Measurements from ENCODE around the gene HECTD1. TPM values are rescaled to one million over a fixed set of nuclear protein-coding genes. Genes with fewer than 3 reads are reported as not detected.

Gene HECTD1
- total and polyA plus RNA-seq, 10 of the 15 experiments (the other 5 are each of a cell fraction or from before 2014, with no cell fraction given) = 27.3 to 116 (median 57.7) TPM

- no TSS peak for BruUV-seq (replicated peaks)
- H3K36me3 ChIP-seq (ENCODE audit: control insufficient read depth in 2 of 2, insufficient read depth in 2 of 2, low read length in 1 of 2) = no peaks in the 10 kb centered on the region
- TF ChIP-seq CHD4 (IDR thresholded peaks at IDR 0.05) = no peak
- TF ChIP-seq ELK1 (IDR thresholded peaks at IDR 0.05; ENCODE audit: low read depth, low read length) = no peak
- SMC1A ChIA-PET (ENCODE audit: uncharacterized antibody, unreplicated experiment) = no interaction called here
- H3K9ac ChIP-seq (ENCODE audit: control insufficient read depth, insufficient read depth, low read length) = no peak overlapping the region
- H4K20me1 ChIP-seq (ENCODE audit: control insufficient read depth, insufficient read depth) = no peaks in the 10 kb centered on the region
- H3K9me3 ChIP-seq (replicated peaks; ENCODE audit: control insufficient read depth, insufficient read depth, low read length) = no peaks in the 10 kb centered on the region
- WGBS (ENCODE audit: insufficient coverage, insufficient replicate concordance, low lambda C conversion rate, missing lambda C conversion rate) = 61% methylated on average over 4 of the region's 4 CpGs
- no peak overlapping the region for H3K4me2 ChIP-seq (ENCODE audit: control insufficient read depth, insufficient read depth)
- H3K4me1 ChIP-seq (ENCODE audit: control insufficient read depth, insufficient read depth, low read length) = no peaks in the 10 kb centered on the region
- no peaks in the 10 kb centered on the region for H3K27me3 ChIP-seq (replicated peaks in 1 of 2; ENCODE audit: control insufficient read depth in 2 of 2, insufficient read depth in 2 of 2, low read length in 1 of 2)
- POLR2A ChIA-PET = interaction anchor here (0.6 kb wide), 1 partner anchor 358 kb away, joined by 3 read pairs; no protein-coding TSS in a partner anchor
- CTCF ChIA-PET = interaction anchor here (0.6 kb wide), 1 partner anchor 31 kb away, joined by 3 read pairs; no protein-coding TSS in a partner anchor
- no peaks in the 10 kb centered on the region for H3K79me2 ChIP-seq (ENCODE audit: control insufficient read depth, insufficient read depth, low read length)
- in situ Hi-C loops (cut with MboI) (no loop called here), intact Hi-C loops (cut with micrococcal nuclease; ENCODE audit: unreplicated experiment) (no loop called here)
- H2AFZ ChIP-seq (ENCODE audit: control insufficient read depth, low read depth, low read length) = no peak overlapping the region
- ATAC-seq = no peak
- no peak for FAIRE-seq
- no peak overlapping the region for H3K4me3 ChIP-seq
- no peak overlapping the region for H3K27ac ChIP-seq (ENCODE audit: control insufficient read depth, insufficient read depth)
- RAD21 ChIA-PET (ENCODE audit: unreplicated experiment) = no interaction called here
- no peak for DNase-seq (ENCODE audit: low read depth, low spot score)
These were observed 156.1 kb downstream of the HECTD1 start for GRCh38 chr14:31051511-31051910.

- no peak for DNase-seq (ENCODE audit: low read depth, low spot score)
- no peak for ATAC-seq
- in situ Hi-C loops (cut with MboI) (no loop called here), intact Hi-C loops (cut with micrococcal nuclease; ENCODE audit: unreplicated experiment) (no loop called here)
- Histone ChIP-seq H3K4me1 (ENCODE audit: control insufficient read depth, insufficient read depth, low read length) (no peaks in the 10 kb centered on the region), H3K4me3 (no peak overlapping the region), H3K9ac (ENCODE audit: control insufficient read depth, insufficient read depth, low read length) (no peak overlapping the region), H2AFZ (ENCODE audit: control insufficient read depth, low read depth, low read length) (no peak overlapping the region), H3K4me2 (ENCODE audit: control insufficient read depth, insufficient read depth) (no peak overlapping the region), H4K20me1 (ENCODE audit: control insufficient read depth, insufficient read depth) (no peaks in the 10 kb centered on the region), H3K27ac (ENCODE audit: control insufficient read depth, insufficient read depth) (no peak overlapping the region), H3K27me3 (replicated peaks in 1 of 2; ENCODE audit: control insufficient read depth in 2 of 2, insufficient read depth in 2 of 2, low read length in 1 of 2) (no peaks in the 10 kb centered on the region), H3K36me3 (ENCODE audit: control insufficient read depth in 2 of 2, insufficient read depth in 2 of 2, low read length in 1 of 2) (no peaks in the 10 kb centered on the region), H3K79me2 (ENCODE audit: control insufficient read depth, insufficient read depth, low read length) (no peaks in the 10 kb centered on the region), H3K9me3 (replicated peaks; ENCODE audit: control insufficient read depth, insufficient read depth, low read length) (no peaks in the 10 kb centered on the region)
- BruUV-seq (replicated peaks) = no TSS peak
- WGBS (ENCODE audit: insufficient coverage, insufficient replicate concordance, low lambda C conversion rate, missing lambda C conversion rate) = 87% methylated on average over 7 of the region's 7 CpGs
- FAIRE-seq = no peak
- TF ChIP-seq SIN3A (IDR thresholded peaks at IDR 0.05; ENCODE audit: low read depth, low read length) = no peak
- no peak for TF ChIP-seq CREB1 (IDR thresholded peaks at IDR 0.05; ENCODE audit: low read depth)
- no peak for TF ChIP-seq SMARCA5 (IDR thresholded peaks at IDR 0.05)
- ChIA-PET POLR2A (interaction anchor here (0.6 kb wide), 1 partner anchor 358 kb away, joined by 3 read pairs; no protein-coding TSS in a partner anchor), SMC1A (ENCODE audit: uncharacterized antibody, unreplicated experiment) (no interaction called here), RAD21 (ENCODE audit: unreplicated experiment) (no interaction called here), CTCF (no interaction called here)
These were observed 156.6 kb downstream of the HECTD1 start for GRCh38 chr14:31051023-31051422.

Small RNAs within 50 kb of the gene (small RNA-seq; reads per million reads assigned to genes)
- gene RF00019 (not detected), gene RNU6-541P (not detected)

Other genes starting within 250 kb of the HECTD1 start
- 4.3 and 5.1 TPM in 2 replicates for gene AP4S1, start 182.1 kb downstream of the HECTD1 start, total RNA-seq (2014; rRNA removed)
- gene AP4S1, start 182.1 kb downstream of the HECTD1 start, total RNA-seq (2014; rRNA removed; fragmentation: Illumina TruSeq; extraction: Trizol) = 6.3 and 6.5 TPM in 2 replicates
- gene AP4S1, start 182.1 kb downstream of the HECTD1 start, total RNA-seq (2021) = 3.8 and 5.5 TPM in 2 replicates
- gene AP4S1, start 182.1 kb downstream of the HECTD1 start, polyA plus RNA-seq (2011; rRNA removed) = 3.6 and 6.9 TPM in 2 replicates
- gene AP4S1, start 182.1 kb downstream of the HECTD1 start, polyA plus RNA-seq (2014; fragmentation: Illumina TruSeq; extraction: Trizol) = 5.6 and 8.1 TPM in 2 replicates
- 1 to 10 TPM; 5.3 to 5.7 TPM for gene AP4S1, start 182.1 kb downstream of the HECTD1 start, polyA plus RNA-seq (2014; fragmentation: Nextera tagmentation; extraction: Ambion mirVana)
- gene AP4S1, start 182.1 kb downstream of the HECTD1 start, polyA plus RNA-seq (2014; rRNA removed) = 2.9 and 6.3 TPM in 2 replicates
- 1 to 10 TPM; 8.8 to 9.0 TPM for gene AP4S1, start 182.1 kb downstream of the HECTD1 start, polyA plus RNA-seq (2016; fragmentation: Nextera tagmentation; extraction: Ambion mirVana)
- gene STRN3, start 181.4 kb downstream of the HECTD1 start, total RNA-seq (2014; rRNA removed) = 17.9 and 21.8 TPM in 2 replicates
- gene STRN3, start 181.4 kb downstream of the HECTD1 start, total RNA-seq (2014; rRNA removed; fragmentation: Illumina TruSeq; extraction: Trizol) = 27.9 and 28.0 TPM in 2 replicates
- gene STRN3, start 181.4 kb downstream of the HECTD1 start, total RNA-seq (2021) = 17.0 and 17.4 TPM in 2 replicates
- 17.8 and 29.9 TPM in 2 replicates for gene STRN3, start 181.4 kb downstream of the HECTD1 start, polyA plus RNA-seq (2011; rRNA removed)
- 12.3 and 16.5 TPM in 2 replicates for gene STRN3, start 181.4 kb downstream of the HECTD1 start, polyA plus RNA-seq (2014; fragmentation: Illumina TruSeq; extraction: Trizol)
- 10 to 100 TPM in 1 of 2 experiments, 1 to 10 TPM in 1; 7.8 to 14.0 TPM for gene STRN3, start 181.4 kb downstream of the HECTD1 start, polyA plus RNA-seq (2014; fragmentation: Nextera tagmentation; extraction: Ambion mirVana)
- 9.2 and 12.3 TPM in 2 replicates for gene STRN3, start 181.4 kb downstream of the HECTD1 start, polyA plus RNA-seq (2014; rRNA removed)
- 10 to 100 TPM; 13.2 to 14.3 TPM for gene STRN3, start 181.4 kb downstream of the HECTD1 start, polyA plus RNA-seq (2016; fragmentation: Nextera tagmentation; extraction: Ambion mirVana)
- gene HEATR5A, start 212.8 kb upstream of the HECTD1 start, total RNA-seq (2014; rRNA removed) = 9.3 and 11.5 TPM in 2 replicates
- 9.7 and 10.1 TPM in 2 replicates for gene HEATR5A, start 212.8 kb upstream of the HECTD1 start, total RNA-seq (2014; rRNA removed; fragmentation: Illumina TruSeq; extraction: Trizol)
- gene HEATR5A, start 212.8 kb upstream of the HECTD1 start, total RNA-seq (2021) = 11.6 and 13.4 TPM in 2 replicates
- gene HEATR5A, start 212.8 kb upstream of the HECTD1 start, polyA plus RNA-seq (2011; rRNA removed) = 14.2 and 19.6 TPM in 2 replicates
- 6.6 and 8.8 TPM in 2 replicates for gene HEATR5A, start 212.8 kb upstream of the HECTD1 start, polyA plus RNA-seq (2014; fragmentation: Illumina TruSeq; extraction: Trizol)
- 10 to 100 TPM; 25.4 to 37.1 TPM for gene HEATR5A, start 212.8 kb upstream of the HECTD1 start, polyA plus RNA-seq (2014; fragmentation: Nextera tagmentation; extraction: Ambion mirVana)
- 4.7 and 5.1 TPM in 2 replicates for gene HEATR5A, start 212.8 kb upstream of the HECTD1 start, polyA plus RNA-seq (2014; rRNA removed)
- 10 to 100 TPM; 19.2 to 20.9 TPM for gene HEATR5A, start 212.8 kb upstream of the HECTD1 start, polyA plus RNA-seq (2016; fragmentation: Nextera tagmentation; extraction: Ambion mirVana)
- 32.8 and 35.9 TPM in 2 replicates for gene DTD2, start 249.7 kb upstream of the HECTD1 start, total RNA-seq (2014; rRNA removed)
- gene DTD2, start 249.7 kb upstream of the HECTD1 start, total RNA-seq (2014; rRNA removed; fragmentation: Illumina TruSeq; extraction: Trizol) = 20.2 and 20.8 TPM in 2 replicates
- gene DTD2, start 249.7 kb upstream of the HECTD1 start, total RNA-seq (2021) = 22.2 and 22.7 TPM in 2 replicates
- gene DTD2, start 249.7 kb upstream of the HECTD1 start, polyA plus RNA-seq (2011; rRNA removed) = 15.7 and 23.3 TPM in 2 replicates
- gene DTD2, start 249.7 kb upstream of the HECTD1 start, polyA plus RNA-seq (2014; fragmentation: Illumina TruSeq; extraction: Trizol) = 16.2 and 18.5 TPM in 2 replicates
- 1 to 10 TPM; 4.5 to 5.4 TPM for gene DTD2, start 249.7 kb upstream of the HECTD1 start, polyA plus RNA-seq (2014; fragmentation: Nextera tagmentation; extraction: Ambion mirVana)
- 23.3 and 26.0 TPM in 2 replicates for gene DTD2, start 249.7 kb upstream of the HECTD1 start, polyA plus RNA-seq (2014; rRNA removed)
- 10 to 100 TPM; 12.3 to 12.4 TPM for gene DTD2, start 249.7 kb upstream of the HECTD1 start, polyA plus RNA-seq (2016; fragmentation: Nextera tagmentation; extraction: Ambion mirVana)